Activated CD4-positive, alpha-beta T cell treated with anti-CD3 and anti-CD28 coated beads, Interleukin-2, amount 50 U/mL, for 24 hours (primary cell): ENCODE results near the gene ALOX12.

ENCODE experiments used
- DNase-seq, 2 donors: peaks; one replicate each; pipeline ENCODE4 v3.0.0-alpha.2; 2020; ENCODE audit warnings: low read depth in 1 of 2, low spot score in 1 of 2

ALOX12 gene

DNA sequence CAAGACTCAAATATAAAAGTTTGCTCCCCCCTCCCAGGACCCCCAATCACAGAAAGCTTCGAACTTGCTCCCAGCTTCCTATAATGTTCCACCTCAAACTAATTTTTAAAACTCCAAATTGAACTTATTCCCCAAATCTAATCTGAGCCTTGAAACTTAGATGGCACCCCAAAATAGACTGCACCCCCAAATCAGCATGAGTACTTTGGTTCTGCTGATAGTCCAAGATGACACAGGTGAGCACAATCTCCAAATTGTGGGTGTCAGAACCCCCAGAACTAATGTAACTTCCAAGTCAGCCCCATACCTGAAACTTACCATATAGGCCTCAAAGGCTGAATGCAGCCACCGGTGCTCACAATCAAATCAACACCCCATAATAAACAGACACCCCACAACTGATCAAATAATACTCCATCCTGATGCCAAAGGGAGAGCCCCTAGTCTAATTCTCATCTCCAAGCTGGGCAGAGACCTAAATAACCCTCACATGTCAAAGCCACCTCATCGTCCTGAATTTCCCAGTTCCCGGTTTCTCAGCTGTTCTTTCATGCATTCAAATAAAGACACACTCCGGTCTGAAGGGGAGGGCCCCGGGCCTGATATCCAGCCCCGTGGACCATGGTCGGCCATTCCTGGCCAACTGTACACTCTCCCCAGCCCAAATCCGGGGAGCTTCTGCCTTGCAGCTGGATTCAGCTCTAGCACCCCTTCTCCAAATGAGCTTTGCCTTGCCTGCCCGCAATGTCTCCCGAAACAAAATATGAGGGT lies 25.2 kb downstream of the ALOX12 start:
- DNase-seq = no peak

DNA sequence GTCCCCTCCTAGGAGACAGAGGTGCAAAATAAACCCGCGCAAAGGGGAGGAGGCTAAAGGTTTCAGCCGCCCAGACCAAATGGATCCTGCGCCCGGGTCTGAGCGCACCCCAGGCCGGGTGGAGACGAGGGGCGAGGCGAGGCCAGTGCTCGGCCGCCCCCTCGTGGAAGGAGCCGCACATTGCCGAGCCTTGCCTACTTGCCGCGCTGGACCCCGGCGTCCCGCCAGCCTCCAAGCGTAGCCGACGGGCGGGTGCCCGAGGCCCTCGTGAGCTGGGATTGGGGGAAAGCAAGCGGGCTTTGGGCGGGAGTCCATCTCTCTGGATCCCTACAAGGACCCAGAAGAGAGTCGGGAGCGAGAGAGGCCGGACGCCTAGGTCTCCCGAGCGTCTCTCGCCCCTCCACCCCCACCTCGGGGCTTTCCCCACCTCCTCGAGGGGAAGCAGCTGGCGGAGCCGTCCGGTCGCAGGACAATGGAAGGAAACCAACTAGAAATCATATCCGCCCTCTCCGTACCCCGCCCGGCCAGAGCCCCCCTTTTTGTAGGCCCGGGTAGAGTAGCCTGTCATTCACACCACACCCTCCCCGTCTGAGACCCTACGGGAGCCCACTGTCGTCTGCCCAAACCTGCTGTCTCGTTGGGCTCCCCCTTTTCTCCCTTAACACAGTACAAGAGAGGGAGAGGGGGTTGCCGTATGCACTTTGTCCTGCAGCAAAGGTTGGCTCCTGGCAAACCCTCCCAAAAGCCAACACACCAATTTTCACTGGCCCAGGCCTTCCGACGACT lies 26.3 kb downstream of the ALOX12 start:
- peak; percentile 63 to 64 for DNase-seq

DNA sequence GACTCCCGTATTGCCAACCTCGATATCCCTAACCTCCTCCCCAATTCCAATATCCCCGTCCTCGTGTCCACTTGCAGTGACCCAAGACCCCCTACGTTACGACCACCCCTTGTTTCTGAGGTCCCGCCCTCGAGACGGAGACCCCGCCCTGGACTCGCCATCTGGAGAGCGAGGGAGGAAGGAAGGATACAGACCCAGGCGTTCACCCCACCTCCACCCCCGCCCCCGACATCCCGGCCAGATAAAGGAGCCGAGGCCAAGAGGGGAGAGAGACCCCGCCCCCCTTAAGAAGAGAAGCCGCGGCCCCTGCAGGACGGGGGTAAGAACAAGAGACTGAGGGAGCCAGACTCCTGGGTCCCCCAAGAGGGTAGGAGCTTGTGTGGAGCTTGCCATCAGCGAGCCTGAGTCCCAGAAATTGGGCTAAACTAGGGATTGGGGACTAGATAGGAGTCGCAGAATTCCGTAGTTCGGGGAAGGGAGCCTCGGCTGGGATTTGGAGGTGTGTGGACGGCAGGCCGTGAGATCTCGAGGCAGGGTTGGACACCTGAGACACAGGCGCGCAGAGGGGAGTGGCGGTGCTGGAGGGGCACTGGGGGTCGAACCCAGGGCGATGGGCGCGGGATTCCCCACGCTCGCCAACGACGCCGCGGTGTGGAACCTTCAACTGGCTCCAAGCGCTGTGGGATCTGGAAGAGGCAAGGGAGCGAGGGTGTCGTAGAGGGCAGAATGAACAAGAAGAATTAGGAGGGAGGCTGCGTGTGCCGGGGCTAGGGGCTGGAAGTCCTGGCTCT lies 27.1 kb downstream of the ALOX12 start, which contains the start of gene BCL6B:
Gene BCL6B, plus strand, starts transcription at position 270 of the 791 bp plus-strand sequence. CDS start 622 bp downstream, outside the sequence.
- no peak for DNase-seq

DNA sequence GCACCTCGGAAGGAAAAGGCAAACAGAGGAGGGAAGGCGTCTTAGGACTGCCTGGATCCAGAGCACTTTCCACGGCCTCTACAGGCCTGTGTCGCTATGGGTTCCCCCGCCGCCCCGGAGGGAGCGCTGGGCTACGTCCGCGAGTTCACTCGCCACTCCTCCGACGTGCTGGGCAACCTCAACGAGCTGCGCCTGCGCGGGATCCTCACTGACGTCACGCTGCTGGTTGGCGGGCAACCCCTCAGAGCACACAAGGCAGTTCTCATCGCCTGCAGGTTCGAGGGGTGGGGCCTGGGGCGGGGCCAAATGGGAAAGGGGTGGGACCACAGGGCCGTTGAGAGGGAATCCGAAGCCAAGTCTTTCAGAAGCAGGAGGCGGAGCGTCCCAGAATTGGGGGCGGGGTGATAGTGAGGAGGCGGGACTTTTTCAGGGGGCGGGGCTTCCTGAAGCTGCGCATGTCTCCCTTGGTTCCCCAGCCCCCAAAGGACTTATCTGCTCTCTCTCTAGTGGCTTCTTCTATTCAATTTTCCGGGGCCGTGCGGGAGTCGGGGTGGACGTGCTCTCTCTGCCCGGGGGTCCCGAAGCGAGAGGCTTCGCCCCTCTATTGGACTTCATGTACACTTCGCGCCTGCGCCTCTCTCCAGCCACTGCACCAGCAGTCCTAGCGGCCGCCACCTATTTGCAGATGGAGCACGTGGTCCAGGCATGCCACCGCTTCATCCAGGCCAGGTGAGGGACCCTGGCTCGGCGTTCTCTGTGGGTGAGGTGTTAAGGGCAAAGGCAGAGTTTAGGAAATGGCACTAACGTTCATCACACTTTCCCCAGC lies 27.9 kb downstream of the ALOX12 start:
- DNase-seq = peak; percentile 89 to 90

DNA sequence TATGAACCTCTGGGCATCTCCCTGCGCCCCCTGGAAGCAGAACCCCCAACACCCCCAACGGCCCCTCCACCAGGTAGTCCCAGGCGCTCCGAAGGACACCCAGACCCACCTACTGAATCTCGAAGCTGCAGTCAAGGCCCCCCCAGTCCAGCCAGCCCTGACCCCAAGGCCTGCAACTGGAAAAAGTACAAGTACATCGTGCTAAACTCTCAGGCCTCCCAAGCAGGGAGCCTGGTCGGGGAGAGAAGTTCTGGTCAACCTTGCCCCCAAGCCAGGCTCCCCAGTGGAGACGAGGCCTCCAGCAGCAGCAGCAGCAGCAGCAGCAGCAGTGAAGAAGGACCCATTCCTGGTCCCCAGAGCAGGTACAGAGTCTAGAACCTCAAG lies 28.5 kb downstream of the ALOX12 start:
- DNase-seq = no peak

DNA sequence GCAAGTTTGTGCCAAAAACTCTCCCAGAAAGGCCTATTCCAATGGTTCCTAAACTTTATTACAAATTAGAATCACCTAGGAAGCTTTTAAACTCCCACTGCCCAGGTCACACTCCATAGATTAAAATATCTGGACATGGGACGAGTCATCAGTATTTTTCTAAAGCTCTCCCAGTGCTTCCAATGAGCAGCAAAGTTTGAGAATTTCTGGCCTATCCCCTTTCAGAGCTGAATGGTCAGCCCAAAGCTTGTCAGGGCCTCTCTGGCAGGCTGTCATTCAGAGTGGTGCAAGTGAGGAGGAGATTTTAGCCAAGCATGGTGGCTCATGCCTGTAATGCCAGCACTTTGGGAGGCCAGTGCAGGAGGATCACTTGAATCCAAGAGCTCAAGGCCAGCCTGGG lies 29.4 kb downstream of the ALOX12 start:
- DNase-seq = no peak

DNA sequence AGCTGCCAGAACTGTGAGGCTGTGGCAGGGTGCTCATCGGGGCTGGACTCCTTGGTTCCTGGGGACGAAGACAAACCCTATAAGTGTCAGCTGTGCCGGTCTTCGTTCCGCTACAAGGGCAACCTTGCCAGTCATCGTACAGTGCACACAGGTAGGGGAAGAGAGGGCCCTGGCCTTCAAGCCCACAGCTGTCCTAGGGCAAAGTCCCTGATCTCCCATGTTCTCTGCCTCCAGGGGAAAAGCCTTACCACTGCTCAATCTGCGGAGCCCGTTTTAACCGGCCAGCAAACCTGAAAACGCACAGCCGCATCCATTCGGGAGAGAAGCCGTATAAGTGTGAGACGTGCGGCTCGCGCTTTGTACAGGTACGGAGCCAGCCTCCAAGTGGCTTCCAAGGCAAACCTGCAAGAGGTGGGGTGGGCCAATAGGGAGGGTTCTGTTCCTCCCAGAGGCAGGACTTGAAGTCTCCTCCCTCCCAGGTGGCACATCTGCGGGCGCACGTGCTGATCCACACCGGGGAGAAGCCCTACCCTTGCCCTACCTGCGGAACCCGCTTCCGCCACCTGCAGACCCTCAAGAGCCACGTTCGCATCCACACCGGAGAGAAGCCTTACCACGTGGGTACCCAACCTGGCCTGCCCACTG lies 30.7 kb downstream of the ALOX12 start:
- no peak for DNase-seq

DNA sequence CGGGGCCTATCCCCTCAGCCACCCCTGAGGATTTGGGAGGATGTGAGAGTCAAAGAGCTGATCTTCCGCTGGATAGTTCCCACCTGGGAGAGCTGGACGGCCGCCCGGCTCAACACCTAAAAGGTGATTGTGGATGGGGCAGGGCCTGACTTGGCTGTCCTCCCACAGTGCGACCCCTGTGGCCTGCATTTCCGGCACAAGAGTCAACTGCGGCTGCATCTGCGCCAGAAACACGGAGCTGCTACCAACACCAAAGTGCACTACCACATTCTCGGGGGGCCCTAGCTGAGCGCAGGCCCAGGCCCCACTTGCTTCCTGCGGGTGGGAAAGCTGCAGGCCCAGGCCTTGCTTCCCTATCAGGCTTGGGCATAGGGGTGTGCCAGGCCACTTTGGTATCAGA lies 31.5 kb downstream of the ALOX12 start:
- no peak for DNase-seq

DNA sequence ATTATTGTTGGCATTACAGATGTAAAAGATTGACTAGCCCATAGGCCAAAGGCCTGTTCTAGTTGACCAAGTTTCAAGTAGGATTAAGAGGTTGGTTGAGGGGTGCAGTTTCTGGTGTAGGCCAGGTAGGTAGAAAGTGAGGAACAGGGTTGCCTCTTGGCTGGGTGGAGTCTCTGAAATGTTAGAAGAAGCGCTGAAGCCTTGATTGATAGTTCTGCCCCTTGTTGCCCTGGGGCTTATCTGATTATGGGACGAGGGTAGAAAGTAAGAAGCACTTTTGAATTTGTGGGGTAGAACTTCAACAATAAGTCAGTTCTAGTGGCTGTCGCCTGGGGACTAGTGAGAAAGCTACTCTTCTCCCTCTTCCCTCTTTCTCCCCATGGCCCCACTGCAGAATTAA lies 33.2 kb downstream of the ALOX12 start:
- DNase-seq = no peak

DNA sequence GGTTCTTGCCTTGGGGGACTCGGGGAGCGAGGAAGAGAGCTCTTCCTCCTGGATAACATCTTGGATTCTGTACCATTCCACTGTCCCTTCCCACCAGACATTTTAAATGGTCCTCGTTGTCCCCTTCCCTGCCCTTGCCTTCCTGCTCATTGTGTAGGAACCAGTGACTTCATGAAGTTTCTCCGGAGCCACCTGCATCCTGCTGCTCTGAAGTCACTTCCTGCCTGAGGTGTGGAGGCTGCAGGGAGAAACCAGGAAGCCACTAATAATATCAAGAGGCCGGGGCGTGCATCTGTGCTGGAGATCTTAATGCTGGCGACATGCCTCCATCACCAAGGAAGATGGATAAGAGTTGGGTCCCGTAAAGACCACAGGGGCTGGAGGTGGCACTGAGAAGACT lies 33.8 kb downstream of the ALOX12 start:
- DNase-seq = no peak

DNA sequence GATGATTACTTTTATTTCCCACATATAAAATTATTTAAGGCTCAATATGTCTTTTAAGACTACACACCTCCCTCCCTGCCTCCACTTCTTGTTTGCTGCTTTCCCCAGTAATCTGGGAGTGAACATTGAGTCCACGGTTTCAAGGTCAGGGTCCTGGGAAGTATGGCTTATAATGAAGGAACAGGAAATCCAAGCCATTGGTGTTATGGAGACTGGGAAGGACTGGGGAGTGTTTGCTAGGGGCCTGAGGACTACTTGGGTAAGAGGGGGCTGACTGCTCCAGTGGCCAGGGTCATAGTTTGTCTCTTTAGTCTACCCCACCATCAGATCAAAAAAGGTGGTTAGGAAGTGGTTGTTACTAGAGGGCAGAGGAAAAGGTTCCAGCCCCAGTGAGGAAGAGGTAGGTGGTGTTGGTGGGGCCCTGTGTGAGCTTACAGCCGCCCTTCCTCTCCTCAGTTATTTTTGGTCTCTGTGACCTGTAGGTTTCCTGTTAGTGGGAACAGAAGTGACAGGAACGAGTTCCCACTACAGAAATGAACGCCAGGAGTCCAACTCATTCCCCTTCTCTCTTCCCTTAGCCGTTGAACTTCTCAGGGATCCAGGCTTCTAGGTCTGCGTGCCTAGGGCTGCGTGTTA lies 39.2 kb downstream of the ALOX12 start:
- no peak for DNase-seq

DNA sequence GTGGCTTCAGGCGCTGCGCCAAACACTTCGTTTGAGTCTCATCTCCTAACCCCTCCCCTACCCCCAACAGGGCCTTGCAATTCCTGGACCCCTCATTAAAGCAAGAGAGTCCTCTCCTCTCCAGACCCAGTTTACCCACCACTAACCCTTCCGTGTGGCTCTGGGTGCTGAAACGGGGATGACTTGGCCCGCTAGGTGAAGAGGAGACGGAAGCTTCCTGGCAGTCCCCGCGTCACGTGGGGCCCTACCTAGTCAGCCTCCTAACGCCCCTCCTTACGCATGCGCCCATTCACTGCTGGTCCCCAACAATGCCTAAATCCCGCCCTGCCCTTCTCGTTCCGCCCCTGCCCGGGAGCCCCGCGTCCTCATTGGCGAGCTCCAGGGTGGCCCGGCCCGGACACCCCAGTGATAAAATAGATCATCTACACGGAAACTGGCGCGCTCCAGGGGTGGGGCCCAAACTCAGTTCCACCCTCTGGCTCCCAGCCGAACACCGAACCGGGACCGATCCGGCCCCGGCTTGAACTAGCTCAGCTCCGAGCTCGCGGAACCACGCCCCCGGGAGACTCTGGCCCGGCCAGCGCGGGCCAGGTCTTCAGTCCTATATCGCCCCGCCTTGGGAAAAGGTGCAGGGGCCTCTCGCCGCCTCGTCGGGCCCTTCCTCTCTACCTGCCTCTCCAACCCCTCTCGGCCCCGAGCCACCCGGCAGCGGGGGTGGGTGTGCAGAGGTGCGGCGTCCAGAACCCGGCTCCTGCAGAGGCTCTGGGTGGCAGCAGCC lies 39.9 kb downstream of the ALOX12 start, which contains the start of gene SLC16A13:
Gene SLC16A13, plus strand, starts transcription at position 425 of the 778 bp plus-strand sequence. CDS start 368 bp downstream, outside the sequence.
- DNase-seq = peak; percentile 84 to 98

DNA sequence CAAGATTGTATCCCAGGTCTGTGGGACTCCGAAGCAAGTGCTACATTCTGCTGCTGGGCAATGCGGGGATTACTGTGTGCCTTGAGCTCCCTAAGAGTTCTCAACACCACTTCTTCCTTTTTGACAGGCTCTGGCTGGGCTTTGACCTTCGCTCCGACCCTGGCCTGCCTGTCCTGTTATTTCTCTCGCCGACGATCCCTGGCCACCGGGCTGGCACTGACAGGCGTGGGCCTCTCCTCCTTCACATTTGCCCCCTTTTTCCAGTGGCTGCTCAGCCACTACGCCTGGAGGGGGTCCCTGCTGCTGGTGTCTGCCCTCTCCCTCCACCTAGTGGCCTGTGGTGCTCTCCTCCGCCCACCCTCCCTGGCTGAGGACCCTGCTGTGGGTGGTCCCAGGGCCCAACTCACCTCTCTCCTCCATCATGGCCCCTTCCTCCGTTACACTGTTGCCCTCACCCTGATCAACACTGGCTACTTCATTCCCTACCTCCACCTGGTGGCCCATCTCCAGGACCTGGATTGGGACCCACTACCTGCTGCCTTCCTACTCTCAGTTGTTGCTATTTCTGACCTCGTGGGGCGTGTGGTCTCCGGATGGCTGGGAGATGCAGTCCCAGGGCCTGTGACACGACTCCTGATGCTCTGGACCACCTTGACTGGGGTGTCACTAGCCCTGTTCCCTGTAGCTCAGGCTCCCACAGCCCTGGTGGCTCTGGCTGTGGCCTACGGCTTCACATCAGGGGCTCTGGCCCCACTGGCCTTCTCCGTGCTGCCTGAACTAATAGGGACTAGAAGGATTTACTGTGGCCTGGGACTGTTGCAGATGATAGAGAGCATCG lies 42.4 kb downstream of the ALOX12 start:
- DNase-seq = no peak

DNA sequence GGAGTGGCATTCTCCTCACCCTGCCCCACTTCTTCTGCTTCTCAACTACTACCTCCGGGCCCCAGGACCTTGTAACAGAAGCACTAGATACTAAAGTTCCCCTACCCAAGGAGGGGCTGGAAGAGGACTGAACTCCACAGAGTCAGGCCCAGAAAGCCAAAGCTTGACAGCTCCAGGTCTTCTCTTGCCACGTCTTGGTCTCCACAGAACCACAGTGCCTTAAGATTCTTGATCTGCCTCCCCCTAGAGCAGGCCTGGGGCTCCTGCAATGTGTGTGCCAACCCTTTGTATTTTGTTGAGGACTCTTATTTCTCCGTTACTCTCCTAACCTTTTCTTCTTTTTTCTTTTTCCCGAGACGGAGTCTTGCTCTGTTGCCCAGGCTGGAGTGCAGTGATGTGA lies 44.0 kb downstream of the ALOX12 start:
- DNase-seq = no peak

DNA sequence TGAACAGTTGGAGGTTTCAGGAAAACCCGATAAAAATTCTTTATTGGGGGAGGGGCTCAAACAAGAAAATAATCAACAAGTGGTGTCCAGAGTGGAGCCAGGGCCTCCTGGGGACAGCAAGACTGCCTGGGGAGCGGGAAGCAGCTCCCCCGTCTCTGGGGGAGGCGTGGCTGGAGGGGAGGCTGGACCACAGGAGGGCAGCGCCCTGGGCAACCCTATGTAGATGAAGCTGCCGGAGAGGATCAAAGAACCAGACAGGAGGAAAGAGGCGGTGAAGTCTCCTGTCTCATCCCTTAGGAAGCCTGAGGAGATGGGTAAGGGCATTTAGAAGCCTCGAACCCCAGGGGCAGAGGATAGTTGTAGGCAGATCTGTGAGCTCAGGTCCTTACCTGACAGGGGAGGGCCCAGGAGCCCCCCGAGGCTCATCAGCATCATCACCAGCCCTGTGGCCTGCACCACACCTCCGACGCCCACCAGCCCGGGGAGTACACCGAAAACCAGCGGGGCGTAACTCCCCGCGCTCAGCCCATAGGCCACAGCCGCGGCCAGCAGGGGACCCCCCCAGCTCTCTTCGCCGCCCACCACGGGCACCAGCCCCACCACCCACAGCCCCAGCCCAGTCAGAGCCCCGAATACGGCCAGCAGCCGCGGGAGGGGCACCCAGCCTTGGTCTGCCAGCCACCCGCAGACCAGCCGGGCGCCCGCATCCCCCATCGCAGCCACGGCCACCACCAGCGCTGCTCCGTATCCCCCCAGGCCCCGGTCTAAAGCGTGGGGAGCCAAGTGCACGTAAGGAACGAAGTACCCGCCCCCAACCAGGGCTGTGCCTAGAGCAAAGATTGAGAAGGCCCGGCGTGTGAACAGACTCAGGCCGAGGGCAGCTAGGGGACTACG lies 46.0 kb downstream of the ALOX12 start:
- DNase-seq = no peak

DNA sequence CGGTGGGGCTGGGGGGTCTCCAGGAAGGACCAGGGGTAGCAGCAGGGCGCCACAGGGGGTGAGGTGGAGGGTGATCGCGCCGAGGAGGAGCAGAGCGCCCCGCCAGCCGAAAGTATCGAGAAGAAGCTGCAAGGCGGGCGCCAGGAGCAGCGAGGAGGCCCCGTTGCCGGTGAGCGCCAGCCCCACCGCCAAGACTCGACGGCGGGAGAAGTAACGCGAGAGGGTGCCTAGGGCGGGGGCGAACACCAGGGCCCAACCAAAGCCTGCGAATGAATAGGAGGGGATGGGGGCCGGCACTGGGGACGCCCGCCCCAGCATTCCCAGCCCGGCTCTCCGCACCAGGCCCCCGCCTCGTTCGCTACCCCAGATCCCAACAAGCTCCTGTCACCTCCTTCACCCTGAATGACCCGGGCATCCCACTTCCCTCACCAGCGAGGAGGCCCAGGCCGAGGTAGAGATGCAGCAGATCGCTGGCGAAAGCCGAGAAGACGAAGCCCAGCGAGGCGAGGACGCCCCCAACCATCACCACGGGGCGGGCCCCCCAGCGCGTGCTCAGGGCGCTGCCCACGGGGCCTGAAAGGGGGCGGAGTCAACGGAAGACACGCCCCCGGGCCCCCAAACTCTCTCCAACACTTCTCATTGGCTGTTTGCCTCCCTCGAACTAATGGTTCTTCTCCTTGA lies 46.8 kb downstream of the ALOX12 start:
- no peak for DNase-seq

DNA sequence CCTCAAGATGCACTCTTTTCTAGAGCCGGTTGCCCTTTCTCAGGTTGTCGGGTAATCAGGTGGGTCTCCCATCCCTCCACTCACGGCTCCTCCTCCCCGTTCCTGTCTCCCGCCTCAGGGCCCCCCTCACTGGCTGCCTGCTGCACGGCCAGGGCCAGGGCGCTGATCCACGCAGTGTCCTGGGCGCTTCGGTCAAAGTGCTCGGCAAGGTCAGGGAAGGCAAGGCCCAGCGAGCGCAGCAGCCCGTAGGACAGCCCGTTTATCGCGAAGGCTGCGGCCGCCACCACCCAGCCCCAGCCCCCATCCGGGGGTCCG lies 47.3 kb downstream of the ALOX12 start:
- no peak for DNase-seq
